Measurements from ENCODE around the gene SEMA7A.

DNA sequence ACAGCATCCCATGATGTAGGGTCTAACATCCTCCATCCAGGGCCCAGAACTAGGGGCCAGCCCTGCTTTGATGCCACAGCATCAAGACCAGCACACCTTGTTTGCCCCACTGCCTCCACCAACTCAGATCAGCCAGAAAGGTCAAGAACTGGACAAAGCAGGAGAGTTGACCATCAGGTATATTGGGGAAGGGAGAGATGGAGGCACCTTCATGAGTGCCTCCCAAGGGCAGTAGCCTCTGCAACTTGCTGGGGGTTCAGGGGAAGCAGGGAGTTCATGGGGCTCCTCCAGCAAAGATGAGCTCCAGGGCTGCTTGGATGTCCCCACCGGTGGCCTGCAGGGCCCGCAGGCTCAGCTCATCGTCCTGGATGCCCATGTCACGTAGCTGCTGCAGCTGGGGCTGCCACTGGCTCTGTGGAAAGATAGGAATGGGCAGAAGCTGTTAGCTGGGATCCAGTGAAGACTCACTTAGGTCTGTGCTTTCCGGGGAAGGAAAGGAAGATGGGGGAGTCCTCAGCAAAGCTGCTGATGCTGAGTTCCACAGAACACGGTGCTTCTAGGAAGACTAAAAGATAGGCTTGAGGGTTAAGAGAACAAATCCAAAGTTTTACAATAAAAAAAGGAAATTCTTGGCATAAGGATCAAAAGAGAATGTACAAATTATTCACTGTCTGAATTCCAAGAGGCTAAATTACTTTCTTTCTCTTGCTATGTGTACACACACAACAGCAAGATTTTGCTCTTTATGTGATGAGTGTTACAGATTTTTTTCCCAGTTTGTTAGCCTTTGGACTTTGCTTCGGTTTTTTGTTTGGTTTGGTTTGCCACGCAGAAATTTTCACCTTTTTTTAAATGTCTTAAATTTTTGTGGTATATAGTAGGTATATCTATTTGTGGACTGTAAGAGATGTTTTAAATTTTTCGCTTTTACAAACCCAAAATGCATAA is 12.3 kb upstream of the SEMA7A start:
- TF ChIP-seq TAF1 (IDR thresholded peaks at IDR 0.05; ENCODE audit: borderline replicate concordance, insufficient read depth, low read length) (no peak), POLR2AphosphoS5 (IDR thresholded peaks at IDR 0.05; ENCODE audit: low read depth, low read length) (no peak), SIN3A (IDR thresholded peaks at IDR 0.05; ENCODE audit: borderline replicate concordance, insufficient read depth, low read length) (no peak), FOXP2 (optimal IDR thresholded peaks at IDR 0.05; ENCODE audit: borderline replicate concordance, extremely low read depth, extremely low read length, insufficient read depth) (no peak)
- TF ChIP-seq, protein P1, sequence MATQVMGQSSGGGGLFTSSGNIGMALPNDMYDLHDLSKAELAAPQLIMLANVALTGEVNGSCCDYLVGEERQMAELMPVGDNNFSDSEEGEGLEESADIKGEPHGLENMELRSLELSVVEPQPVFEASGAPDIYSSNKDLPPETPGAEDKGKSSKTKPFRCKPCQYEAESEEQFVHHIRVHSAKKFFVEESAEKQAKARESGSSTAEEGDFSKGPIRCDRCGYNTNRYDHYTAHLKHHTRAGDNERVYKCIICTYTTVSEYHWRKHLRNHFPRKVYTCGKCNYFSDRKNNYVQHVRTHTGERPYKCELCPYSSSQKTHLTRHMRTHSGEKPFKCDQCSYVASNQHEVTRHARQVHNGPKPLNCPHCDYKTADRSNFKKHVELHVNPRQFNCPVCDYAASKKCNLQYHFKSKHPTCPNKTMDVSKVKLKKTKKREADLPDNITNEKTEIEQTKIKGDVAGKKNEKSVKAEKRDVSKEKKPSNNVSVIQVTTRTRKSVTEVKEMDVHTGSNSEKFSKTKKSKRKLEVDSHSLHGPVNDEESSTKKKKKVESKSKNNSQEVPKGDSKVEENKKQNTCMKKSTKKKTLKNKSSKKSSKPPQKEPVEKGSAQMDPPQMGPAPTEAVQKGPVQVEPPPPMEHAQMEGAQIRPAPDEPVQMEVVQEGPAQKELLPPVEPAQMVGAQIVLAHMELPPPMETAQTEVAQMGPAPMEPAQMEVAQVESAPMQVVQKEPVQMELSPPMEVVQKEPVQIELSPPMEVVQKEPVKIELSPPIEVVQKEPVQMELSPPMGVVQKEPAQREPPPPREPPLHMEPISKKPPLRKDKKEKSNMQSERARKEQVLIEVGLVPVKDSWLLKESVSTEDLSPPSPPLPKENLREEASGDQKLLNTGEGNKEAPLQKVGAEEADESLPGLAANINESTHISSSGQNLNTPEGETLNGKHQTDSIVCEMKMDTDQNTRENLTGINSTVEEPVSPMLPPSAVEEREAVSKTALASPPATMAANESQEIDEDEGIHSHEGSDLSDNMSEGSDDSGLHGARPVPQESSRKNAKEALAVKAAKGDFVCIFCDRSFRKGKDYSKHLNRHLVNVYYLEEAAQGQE (IDR thresholded peaks at IDR 0.05; ENCODE audit: insufficient read depth in 1 of 2, low read depth in 2 of 2, low read length in 2 of 2), result no peak
